Fibroblast of skin of right quadriceps (primary cell): ENCODE results near the gene ITGB2.

ENCODE experiments used
- DNase-seq: peaks from one replicate; pipeline ENCODE4 v3.0.0-alpha.2; 2013

Gene ITGB2

GRCh38 chr21:44907966-44908895 is 12.5 kb downstream of the ITGB2 start:
- DNase-seq: no peak

GRCh38 chr21:44907225-44907965 is 13.3 kb downstream of the ITGB2 start:
- no peak for DNase-seq

- no peak for DNase-seq
Measured at GRCh38 chr21:44905728-44906090, 15.0 kb downstream of the ITGB2 start.

GRCh38 chr21:44905016-44905727 is 15.5 kb downstream of the ITGB2 start:
- no peak for DNase-seq

GRCh38 chr21:44904141-44904923 is 16.4 kb downstream of the ITGB2 start:
- DNase-seq: no peak

GRCh38 chr21:44903689-44904088 is 17.0 kb downstream of the ITGB2 start:
- no peak for DNase-seq

- no peak for DNase-seq
Measured at GRCh38 chr21:44903050-44903685, 17.5 kb downstream of the ITGB2 start.

GRCh38 chr21:44902268-44903049 is 18.2 kb downstream of the ITGB2 start:
- DNase-seq: no peak

GRCh38 chr21:44901391-44902074 is 19.2 kb downstream of the ITGB2 start:
- no peak for DNase-seq

- no peak for DNase-seq
Measured at GRCh38 chr21:44900559-44901251, 20.0 kb downstream of the ITGB2 start.

GRCh38 chr21:44899768-44900558 is 20.7 kb downstream of the ITGB2 start:
- DNase-seq: no peak

GRCh38 chr21:44898851-44899767 is 21.6 kb downstream of the ITGB2 start:
- no peak for DNase-seq

- DNase-seq: no peak
Measured at GRCh38 chr21:44898011-44898488, 22.6 kb downstream of the ITGB2 start.

- DNase-seq: no peak
Measured at GRCh38 chr21:44897326-44898010, 23.2 kb downstream of the ITGB2 start.

GRCh38 chr21:44896561-44897286 is 24.0 kb downstream of the ITGB2 start:
- DNase-seq: no peak

GRCh38 chr21:44895859-44896258 is 24.8 kb downstream of the ITGB2 start:
- DNase-seq: no peak
